HG03280 (cell line): Measurements from ENCODE around the gene HDAC4.

Experiments
- ATAC-seq: cut with Tn5 transposase; IDR thresholded peaks from one replicate; pipeline ENCODE4 v1.9.1; 2021; ENCODE audit warnings: mild to moderate bottlenecking, moderate library complexity; ENCODE audit not compliant: unreplicated experiment

The HDAC4 gene

DNA sequence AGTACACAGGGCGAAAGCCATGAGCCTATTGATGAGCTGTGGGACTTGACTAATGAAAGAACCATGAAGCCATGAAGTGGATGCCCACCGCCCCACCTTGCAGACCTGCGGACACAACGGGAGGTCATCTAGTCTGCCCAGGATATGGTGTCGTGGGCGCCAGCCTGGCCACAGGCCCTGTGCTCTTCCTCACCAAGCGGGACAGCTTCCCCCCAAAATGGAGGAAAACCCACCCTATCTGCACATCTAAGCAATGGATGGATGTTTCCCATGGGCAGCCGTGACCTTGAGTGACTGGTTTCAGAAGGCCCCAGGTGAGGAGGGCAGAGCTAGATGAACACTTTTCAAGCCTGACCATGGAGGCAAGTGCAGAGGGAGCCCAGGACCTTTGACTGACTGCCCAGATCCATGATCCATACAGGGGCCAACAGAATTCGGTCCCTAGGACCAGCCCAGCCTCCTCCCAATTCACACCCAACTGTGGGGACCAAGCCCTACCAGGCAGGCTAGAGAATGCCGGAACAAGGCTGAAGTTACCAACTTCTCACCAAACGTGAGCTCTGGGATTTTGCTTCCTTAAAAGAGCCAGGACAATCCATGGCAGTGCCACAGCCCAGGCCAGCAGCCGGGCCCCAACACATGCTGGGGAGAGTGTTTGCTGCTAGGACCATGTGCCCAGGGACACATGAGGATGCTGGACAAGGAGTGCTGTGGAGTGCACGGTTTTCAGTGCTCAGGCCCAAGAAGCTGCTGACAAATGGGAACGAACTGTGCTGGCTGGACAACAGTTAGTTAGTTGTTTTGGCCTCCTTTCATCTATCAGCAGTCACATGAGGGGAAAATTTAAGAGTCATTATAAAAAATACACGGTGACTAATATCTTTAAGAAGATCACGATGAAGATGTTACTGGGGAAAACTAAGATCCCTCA lies 249.4 kb downstream of the HDAC4 start:
- no peak for ATAC-seq

- ATAC-seq = no peak
Measured at GRCh38 chr2:239150125-239151011, 250.5 kb downstream of the HDAC4 start.

DNA sequence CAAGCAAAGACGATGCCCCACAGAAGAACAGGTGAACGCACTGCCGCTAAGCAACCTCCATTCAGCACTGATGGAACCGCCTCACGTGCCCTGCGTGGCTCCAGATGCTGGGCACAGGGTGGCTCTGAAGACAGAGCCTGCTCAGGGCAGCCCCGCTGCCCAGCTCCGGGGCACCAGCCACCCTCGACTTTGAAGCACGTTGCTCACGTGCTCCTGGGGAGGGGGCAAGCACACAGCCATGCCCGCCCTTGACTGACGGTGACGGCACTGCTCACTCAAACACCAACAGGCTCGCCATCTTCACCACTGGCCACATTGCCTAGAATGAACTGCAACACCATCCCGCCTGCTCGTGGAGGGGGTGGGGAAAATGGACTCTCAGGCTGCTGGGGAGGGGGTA lies 251.3 kb downstream of the HDAC4 start:
- no peak for ATAC-seq

DNA sequence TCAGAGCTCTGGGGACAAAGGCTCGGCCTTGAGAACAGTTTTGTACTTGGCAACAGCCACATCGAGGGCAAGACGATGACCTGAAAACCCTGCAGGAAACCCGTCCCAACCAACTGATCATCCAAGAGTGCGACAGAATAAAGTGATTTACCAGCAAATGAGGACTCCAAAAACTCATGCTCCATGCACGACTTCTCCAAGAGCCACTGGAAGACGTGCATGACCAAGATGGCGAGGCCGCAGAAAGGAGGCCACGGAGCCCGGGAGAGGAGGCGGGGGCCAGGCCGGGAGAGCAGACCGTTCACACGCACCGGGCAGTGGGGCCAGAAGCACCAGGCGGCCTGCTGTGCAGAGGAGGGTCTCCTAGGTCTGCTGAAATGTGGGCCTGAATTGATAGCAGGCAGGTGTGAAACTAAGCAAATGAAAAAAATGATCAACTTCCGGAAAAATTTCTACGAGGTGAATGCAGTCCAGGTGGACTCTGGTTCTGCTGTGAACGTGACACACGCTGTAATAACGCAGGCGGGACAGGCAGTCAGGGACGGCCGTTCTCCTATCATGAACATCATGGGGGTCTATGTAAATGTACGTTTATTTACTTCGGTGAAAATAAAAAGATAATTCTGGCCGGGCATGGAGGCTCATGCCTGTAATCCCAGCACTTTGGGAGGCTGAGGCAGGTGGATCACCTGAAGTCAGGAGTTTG lies 252.2 kb downstream of the HDAC4 start:
- ATAC-seq = no peak

GRCh38 chr2:239147376-239147775 lies 253.4 kb downstream of the HDAC4 start:
- no peak for ATAC-seq

- no peak for ATAC-seq
Measured at GRCh38 chr2:239146741-239147181, 254.1 kb downstream of the HDAC4 start.

GRCh38 chr2:239146011-239146641 lies 254.7 kb downstream of the HDAC4 start:
- peak; percentile 49 for ATAC-seq

- no peak for ATAC-seq
Measured at GRCh38 chr2:239145601-239146000, 255.2 kb downstream of the HDAC4 start.

DNA sequence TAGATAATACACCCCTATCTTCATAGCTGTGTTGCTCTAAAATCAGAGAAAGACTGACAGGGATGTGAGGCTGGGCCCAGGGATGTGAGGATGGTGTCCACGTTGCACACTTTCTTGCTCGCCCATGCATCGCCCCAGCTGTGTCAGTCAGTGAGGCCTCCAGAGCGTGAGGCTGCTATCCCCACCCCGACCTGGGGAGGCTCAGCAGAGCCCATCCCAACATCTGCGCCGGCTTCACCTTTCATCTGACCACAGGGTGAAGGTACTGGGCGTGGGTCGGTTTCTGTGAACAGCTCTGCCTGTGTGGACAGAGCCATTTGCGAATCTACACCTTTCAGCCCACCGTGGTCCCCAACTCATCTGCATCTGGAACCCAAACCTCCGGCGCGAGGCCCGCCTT lies 255.7 kb downstream of the HDAC4 start:
- ATAC-seq = no peak

DNA sequence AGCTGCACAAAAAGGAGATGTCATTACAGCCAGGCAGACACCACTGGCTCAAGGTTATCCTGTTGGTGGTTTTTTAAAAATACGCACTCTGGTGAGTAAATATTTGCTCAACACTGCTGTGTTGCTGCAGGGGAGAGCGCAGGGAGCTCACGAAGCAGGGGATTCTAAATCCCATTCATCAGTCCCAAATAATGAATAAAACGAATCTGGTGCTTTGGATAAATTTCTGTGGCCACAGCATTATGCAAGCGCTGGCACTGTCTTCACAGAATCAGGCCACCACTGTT lies 256.2 kb downstream of the HDAC4 start:
- ATAC-seq = no peak

GRCh38 chr2:239143858-239144712 lies 256.7 kb downstream of the HDAC4 start:
- ATAC-seq = no peak

DNA sequence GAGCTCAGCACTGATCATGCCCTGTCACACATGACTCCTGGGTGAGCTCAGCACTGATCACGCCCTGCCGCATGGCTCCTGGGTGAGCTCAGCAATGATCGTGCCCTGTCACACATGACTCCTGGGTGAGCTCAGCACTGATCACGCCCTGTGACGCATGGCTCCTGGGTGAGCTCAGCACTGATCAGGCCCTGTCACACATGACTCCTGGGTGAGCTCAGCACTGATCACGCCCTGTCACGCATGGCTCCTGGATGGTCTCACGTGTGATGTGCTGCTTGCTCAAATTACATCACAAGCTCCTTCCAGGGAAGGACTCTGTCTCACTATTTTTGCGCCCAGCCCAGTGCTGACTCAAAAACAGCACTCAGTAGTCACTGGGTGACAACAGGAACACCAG lies 258.0 kb downstream of the HDAC4 start:
- ATAC-seq = no peak

- no peak for ATAC-seq
Measured at GRCh38 chr2:239142296-239142695, 258.5 kb downstream of the HDAC4 start.

DNA sequence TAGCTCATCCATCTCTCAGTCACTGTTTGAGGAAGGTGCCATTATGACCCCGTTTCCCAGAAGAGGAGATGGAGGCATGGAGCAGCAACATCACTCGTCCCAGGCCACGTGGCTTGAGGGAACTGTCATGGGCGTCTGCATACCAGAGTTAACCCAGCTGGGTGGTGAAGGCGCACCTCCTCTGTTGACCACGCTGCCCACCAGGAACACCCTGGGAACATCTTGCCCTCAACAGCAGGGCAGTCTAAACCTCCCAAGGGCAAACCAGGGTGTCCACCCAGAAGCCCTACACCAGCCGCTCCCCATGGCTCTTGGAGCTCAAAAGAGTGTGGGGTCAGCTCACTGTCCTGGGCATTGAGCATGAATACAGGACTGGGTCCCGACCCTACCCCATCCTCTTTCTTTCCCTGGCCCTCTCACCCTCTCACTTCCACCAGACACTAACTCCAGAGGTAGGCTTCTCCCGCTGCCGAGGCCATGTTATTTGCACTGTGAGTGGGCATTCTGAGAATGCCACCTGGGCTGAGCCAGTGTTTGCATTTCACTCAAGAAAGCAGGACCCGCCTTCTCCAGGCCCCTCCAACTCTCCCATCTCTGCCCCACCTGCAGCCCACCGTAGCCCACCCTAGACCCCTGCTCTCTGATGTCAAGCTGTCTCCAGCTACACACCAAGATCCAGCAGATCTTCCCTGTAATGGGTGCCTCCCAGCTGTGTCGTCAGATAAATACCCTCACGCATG lies 259.6 kb downstream of the HDAC4 start:
- ATAC-seq = no peak

GRCh38 chr2:239140346-239141020 lies 260.3 kb downstream of the HDAC4 start:
- ATAC-seq = no peak

DNA sequence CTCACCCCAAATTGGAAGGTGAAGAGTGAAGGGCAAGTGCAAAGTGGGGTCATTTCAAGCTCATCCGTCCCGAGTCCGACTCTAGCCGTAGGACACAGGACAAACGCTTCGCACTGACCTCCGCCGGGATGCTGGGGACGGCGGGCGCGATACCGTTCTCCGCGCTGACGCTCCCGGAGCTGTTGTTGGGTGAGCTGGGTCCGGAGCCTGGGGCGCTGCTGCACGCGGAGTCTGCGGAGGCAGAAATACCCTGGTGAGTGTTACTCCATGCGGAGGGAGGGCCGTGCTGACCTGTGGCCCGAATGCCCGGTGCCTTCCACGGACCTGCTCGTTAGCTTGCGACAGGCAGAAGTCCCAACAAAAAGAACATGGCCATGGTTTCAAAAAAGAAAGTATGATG lies 261.3 kb downstream of the HDAC4 start:
- ATAC-seq = no peak

GRCh38 chr2:239139101-239139500 lies 261.7 kb downstream of the HDAC4 start:
- no peak for ATAC-seq

- ATAC-seq = no peak
Measured at GRCh38 chr2:239138610-239139009, 262.2 kb downstream of the HDAC4 start.

GRCh38 chr2:239137898-239138283 lies 262.9 kb downstream of the HDAC4 start:
- no peak for ATAC-seq
